NOMO-1 (cell line): ENCODE results near the gene PDE10A.

Experiments used
- DNase-seq, 2 experiments: peaks; one replicate each; lab custom pipeline; 2025; ENCODE audit not compliant: unreplicated experiment in 2 of 2; lab: John Stamatoyannopoulos, UW

PDE10A gene

DNA sequence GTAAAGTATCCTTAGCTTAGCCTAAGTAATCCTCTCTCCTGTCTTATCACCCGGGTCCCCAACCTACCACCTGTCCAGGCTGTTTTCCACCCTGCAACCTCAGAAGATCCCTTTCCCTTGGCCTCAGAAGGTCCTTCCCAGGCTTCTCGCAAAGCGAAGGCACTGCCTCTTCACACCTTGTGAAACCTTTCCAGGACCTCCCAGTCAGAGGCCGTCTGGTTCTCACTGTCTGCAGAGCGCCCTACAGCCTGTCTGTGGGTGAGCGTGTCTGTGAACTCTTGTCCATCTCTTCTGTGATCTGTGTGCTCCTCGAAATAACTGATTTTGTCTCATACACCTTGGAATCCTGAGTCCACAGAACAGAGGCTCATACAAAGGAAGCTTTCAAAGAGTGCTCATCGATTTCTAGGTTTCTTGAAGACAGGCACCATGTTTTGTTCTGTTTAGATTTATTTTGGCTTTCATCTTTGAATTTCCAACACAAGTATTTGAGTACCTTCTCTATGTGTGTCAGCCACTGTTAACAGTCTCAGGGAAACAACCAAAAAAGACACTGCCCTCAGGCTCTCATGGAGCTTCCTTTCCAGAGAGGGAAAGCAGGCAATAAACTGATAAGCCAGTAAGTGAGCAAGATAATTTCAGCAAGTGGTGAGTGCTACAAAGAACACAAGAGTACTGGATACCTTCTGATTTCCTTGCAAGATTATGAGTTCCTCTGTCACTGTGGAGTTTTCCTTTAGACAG, 6.3 kb downstream of the PDE10A start:
- DNase-seq = no peak

DNA sequence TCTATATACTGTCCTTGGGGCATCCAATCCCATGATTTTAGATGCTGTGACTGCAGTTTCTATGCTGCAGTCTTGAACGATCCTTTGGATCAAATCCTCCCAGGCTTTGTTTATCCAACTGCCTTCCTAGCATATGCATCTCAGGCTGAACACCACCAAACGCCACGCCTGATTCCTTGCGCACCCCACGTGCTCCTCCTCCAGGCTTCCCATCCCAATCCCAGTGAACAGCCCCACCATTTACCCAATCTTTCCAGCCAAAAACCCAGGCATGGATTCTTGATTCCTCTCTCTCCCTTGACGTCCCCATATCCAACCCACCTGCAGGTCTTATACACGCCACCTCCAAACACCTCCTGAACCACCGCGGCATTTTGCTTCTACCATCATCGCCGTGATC, 7.8 kb downstream of the PDE10A start:
- no peak for DNase-seq

DNA sequence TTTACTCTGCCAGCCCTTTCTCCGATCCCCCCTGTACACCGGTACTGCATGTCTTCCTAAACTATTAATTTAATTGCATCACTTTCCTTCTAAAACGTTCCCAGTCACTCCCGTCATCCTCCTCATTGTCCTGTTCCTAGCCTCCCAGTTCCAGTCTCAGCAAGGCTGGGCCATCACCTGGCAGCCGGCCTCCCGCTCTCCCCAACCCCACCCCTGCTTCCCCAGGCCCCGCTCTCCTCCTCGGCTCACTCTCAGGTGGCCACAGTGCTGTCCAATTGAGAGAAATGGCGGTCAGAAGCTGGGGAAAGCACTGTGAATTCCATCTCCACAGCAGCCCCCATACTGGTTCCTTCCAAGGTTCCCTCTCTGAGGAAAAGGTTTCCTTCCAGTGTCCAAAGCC, 8.9 kb downstream of the PDE10A start:
- DNase-seq = no peak

DNA sequence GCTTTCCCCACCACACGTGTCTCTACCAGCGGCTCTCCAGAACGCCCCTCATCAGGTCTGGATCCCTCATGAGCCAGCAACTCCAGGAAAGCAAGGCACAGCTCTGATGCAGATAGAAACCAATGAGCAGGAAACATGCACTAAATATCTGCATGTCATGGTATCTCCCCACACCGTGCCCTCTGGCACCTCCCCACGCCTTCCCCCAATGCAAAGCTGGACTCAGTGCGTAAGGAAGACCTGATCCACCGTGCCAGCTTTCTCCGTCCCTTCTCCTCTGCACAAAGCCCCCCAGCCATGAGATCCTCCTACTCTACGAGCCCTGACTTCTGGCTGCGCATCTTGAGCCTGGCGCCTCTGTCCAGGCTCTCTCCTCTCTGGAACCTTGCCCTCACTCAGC, 9.4 kb downstream of the PDE10A start:
- no peak for DNase-seq

DNA sequence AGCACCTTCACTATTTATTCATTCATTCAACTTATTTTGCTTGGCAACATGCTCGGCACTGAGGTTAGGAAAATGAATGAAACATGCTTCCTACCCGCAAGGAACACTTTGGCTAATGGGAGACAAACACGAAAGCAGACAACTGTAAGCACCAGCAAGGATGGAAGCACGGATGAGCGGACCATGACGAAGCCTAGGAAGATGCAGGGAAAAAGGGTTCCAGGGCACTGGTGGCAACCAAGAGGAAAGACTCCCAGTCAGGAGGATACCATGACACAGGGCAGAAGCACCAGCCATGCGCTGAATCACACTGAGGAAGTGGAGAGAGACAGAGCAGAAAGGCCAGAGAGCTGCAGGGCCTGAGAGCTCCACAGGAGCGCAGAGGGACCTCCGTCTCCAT, 9.8 kb downstream of the PDE10A start:
- DNase-seq = no peak

DNA sequence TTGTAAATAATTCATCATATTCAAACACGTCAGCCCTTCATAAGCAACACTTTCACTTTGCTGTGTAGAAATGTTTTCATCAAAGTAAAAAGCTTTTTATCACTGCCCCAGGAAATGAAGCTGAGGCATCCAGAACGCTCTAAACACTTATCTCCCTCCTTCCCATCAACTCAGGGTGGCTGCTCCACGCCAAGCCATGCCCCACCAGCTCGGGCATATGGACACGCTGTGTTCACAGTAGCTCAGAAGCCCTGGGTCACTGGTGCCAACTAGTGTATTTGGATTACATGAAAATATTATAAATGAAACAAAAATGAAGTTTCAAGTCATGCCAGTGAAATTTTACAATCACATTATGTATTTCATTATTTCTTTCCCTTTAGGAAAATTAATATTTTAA, 10.3 kb downstream of the PDE10A start:
- DNase-seq = no peak

DNA sequence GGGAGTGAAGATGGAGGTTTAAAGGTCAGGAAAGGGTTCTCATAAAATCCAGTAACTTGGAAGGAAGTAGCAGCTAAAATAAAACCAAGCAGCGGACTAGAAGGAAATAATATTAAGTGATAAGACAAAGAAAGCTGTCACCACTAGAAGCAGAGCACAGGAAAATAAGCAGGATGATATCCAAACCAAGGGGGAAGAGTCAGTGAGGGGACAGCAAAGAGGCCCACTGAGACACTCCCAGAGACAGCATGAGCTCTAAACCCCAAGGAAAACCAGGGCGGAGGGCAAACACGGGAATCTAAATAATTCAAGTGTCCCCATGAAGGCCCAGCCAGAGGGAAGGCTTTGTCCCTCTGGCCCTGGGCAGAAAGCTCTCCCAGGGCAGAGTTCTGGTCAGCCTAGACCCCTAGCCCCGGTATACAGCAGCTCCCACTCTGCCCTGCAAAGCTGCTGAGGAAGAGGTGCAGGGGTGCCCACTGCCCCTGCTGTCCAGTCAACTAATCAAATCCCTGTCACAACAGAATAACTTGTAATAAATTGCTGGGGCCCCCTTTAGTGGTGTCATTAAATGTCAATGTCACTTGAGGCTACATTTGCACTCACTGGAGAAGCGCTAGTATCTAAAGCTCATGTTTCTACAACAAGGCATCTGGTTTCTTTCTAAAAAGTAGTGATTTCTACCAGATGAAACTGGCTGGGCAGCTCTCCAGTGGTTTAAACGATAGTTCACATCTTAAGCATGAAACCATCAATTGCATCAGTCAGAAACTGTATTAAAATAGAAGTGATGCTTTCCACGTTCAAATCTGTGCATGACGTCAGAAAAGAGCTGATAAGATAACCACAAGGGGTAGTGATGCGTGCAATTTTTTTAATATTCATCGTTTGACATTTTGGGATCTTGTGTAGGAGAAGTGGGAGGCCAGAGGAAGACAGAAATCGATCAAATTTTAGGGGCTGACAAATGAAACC, 13.6 kb downstream of the PDE10A start:
- DNase-seq = no peak

DNA sequence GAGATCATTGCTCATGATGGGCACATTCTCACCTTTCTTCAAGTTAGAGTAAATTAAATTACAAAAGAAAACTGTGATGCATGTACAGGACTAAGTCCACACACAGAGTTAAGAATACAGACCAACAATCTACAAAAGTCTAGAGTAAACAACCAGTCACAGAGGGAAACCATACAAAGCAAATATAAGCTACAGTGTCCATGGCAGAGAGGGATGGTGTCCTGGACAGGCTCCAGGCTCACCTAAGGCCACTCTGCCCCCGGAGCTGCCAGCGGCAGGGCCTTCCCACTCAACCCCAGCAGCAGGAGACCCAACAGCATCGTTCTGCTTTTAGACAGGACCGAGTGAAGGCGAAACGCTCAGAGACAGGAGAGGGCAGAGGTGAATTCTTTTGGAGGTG, 16.0 kb downstream of the PDE10A start:
- no peak for DNase-seq

DNA sequence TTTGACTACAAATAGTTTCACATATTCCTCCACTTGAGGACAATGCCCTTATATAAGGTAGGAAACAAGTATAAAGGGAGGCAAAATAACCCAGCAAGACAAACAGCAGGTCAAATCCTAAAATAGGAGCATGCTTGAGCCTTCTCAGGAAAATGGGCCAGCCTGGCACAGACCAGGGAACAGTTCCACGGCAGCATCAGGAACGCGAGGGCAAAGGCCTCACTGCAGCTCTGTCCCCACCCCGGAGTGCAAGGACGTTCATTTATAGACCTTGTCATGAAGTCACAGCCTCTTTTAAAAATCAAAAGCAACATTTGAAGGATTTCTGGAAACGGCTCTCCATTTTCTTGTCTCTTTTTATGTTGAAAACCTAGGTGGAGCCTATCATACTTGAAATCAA, 17.1 kb downstream of the PDE10A start:
- no peak for DNase-seq

DNA sequence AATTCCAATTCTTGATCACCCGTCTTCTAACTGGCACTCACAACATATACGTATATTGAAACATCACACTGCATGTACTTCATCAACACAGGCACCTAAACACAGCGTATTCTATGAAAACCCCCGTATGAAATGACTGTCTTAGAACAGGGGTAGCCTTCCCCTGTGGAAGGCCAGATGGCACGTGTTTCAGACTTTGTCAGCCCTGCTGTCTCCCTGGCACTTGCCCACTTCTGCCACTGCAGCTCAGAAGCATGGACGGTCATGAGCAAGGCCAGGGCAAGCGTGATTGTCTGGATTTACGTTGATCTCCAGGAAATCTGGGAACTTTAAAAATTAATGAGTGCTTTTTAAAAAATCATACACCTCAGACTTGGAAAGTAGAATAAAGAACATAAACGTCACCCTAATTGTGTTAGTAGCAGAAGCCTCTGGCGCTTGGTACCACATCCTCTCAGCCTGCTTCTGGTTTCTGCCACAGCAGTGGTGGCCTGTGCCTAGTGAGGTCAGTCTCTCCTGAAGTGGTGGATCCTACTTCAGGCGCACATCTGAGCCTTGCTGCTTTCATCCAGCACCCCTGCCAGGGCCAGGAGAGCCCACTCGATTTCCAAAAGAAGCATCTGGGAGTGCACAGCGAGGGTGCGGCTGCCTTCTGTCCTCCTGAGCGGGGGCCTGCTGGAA, 18.3 kb downstream of the PDE10A start:
- DNase-seq = no peak

DNA sequence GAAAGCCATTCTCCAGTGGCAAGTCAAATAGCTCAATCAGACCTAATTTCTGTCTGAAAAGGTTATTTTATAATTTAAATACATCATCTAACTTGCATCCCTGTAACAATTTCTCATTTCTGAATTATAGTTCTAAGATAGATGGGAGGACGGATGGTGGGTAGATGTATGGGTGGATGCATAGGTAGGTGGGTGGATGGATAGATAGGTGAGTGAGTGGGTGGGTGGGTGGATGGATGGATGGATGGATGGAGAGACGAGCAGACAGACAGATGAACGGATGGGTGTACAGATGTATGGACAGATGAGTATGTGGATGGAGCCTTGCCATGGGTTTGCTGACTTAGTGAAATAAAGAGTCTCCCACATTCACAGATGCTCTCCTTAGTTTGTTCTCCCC, 20.0 kb downstream of the PDE10A start:
- DNase-seq = no peak

DNA sequence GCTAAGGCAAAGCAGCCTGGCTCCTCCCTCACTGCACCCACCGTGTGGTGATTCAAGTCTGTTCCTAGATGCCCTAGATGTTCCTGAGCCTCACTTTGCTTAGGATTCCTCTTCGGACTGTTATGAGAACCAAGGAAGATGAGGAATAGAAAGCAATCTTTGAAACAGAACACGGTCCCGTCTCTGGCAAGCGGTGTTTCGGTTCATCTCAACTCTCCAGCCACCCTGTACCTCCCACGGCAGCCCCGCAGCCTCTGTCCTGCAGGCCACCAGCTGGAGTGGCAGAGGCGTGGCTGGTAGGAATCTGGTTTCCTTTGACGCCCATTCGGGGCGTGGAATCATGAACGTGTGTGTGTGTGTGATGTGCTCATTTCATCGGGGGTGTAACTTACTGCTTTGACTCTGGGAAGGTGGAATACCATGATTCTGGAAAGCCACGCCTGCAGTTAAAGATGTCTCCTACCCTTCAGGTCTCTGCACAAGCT, 21.3 kb downstream of the PDE10A start:
- no peak for DNase-seq

DNA sequence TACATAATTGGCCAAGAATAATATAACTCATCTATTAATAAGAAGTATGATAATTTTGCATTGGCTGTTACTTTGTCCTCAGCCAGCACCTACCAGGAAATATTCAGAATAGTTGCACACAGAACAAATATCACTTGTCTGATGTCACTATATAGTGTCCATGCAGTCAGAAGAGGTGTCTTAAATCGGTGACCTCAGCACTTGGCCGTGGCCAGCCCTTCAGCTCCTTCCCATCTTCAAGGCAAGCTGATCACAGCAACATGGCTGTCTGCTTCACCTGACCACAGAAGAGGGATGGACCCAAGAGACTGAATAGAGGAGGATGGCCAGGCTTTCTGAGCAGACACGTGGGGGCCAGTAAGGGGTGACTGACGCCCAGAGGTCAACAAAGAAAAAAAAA, 22.2 kb downstream of the PDE10A start:
- no peak for DNase-seq

DNA sequence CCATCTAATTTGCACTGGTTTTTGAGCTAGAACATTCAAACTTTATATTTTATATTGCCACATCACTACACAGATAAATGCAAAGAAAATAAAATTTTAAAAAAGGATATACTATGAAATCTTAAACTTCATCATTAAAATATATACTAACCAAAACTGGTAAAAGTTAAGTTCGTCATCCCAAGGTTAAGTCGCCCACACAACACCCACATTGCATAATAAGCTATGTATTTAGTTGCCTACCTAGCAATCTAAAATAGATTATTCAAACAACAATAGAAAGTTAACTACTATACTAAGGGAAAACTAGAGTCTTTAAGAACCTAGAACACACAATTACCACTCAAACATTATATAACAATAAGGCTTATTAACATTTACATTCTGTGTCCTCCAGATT, 24.5 kb downstream of the PDE10A start:
- no peak for DNase-seq

DNA sequence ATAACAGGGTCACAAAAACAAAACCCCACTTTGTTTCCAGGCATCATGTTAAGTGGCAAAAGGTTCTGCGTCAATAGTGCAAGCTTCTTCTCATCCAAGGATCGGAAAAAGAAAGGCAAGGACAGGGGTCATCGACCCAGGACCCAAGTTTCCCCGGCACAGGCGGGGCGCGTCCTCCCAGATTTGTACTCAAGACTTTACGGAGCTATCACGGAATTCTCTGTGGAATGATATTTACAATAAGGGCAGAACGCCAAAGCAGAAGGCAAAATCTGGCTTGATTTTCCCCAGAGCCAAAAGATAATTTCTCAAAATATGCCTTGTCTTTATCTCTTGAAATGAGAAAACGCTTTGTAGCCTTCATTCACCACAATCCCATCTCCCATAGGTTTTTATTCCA, 25.5 kb downstream of the PDE10A start:
- no peak for DNase-seq

DNA sequence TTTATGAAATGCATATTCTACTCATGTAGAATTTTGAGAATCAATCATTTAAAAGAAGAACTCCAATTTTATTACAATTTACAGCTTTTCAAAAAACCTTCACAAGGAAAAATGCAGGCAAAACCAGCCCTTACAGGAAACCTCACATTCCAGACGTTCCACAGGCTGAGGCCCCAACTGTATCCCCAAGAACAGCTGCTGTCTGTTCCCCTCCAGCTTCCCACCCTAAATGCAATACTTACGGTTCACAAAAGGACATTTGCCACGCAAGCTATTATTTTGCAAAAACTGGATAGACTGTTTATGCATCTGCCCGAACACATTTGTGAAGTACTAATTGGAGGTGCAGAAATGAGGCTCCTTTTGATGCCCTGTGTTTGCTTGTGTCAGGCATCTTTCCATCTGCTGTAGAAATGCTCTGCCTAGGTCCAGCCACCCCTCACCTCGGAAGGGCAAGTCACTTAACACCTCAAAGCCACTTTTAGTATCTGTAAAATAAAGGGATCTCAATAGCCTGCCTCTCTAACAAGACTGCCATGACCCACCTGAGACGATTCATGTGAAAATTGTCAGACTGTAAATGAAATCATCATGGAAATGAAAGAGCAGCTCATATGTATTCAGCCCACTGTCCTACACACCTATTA, 26.5 kb downstream of the PDE10A start:
- no peak for DNase-seq

DNA sequence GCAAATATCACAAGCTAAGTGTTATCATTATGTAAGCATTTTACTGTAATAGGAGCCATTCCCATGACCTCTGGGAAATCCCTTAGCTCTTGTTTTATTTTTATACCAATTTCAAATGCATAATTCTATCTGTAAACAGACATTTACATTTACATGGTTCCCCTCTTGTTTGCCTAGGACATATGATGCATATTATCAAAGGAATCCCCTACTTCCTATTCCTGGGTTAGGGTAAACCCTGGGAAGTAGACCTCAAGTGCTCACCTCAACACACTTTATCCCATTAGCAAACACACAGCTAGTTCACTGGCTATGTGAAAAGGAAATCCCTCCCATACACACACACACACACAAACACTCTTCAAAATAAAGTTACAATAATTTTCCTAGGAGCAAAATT, 27.1 kb downstream of the PDE10A start:
- DNase-seq = no peak

DNA sequence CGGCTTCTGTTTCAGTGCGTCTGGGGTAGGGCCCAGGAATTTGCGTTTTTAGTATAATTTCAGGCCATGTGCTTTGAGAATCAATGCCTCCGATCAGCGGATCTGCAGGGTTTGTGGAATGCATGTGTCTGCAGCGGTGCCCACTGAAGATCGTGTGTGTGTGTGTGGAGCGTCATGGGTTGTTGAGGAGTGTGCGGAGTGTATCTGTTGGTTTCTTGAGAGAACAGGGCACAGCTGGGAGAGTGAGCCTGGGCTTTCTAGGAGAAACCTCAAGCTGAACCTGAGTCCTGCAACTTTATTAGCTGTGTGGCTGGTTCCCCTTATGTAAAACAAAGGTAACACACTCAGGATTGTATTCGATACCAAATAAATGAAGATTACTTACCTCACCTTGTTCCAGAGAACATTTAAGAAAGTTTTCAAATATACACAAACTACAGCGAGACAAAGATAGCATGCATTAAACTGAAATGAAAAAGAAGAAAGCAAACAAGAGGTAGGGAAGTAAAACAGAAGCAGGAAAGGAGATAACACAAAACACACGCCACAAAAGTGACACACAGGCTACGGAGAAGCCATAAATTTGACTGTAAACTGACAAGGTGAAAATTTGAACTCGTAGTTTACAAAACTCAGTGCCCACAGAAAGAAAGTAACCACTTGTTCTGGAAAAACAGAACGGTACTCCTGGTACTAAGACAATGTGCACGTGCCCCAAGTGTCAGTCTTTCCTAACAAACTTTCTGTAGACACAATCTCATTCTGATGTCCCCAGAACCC, 28.8 kb downstream of the PDE10A start:
- no peak for DNase-seq

DNA sequence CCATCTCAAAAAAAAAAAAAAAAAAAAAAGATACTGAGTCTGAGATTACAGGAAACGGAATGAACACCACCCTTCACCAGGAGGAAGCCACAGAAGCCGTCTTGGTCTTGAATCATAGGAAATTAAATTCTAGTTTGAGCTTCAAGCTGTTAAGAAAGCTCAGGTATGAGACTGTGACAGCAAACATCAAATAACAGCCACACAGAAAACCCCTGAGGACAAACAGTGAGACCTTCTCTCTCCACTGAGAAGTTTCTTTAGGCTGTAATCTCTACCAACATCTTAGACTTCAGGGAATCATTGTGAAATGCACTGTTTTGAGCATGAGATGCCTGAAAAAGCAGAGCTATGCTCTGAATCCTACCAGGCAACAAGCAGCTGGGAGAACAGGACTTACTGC, 30.8 kb downstream of the PDE10A start:
- no peak for DNase-seq

DNA sequence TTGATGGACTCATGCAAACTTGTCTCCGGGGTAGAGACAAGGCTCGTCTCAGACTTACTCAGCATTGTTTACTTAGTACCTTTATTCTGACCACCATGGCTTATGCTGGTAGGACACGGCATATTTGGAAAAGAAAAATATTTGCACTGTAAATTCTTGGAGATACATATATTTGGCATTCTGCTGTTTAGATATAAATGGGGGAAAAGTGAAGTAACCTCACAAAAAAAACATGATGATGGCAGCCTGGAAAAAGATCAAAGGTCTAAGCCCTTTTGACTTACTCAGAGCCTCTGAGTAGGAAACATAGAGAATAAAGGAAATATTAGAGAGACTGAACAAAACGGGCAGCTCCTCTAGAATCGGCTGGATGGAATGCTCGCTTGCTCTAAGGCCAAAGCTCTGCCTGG, 32.5 kb downstream of the PDE10A start:
- no peak for DNase-seq
